ENCODE measurements around the gene ARHGAP15. TPM values are rescaled to one million over a fixed set of nuclear protein-coding genes. Genes with fewer than 3 reads are reported as not detected.

Gene ARHGAP15
- total RNA-seq, 1 donor from 2014 or later: not detected

- DNase-seq: no peak
- no peak for TF ChIP-seq CTCF (IDR thresholded peaks at IDR 0.05; ENCODE audit: partially characterized antibody, unreplicated experiment)
Measured at GRCh38 chr2:143608063-143608423, 478.8 kb downstream of the ARHGAP15 start.

GRCh38 chr2:143608758-143609157 is 479.5 kb downstream of the ARHGAP15 start:
- Mint-ChIP-seq H3K9me3 (ENCODE audit: unreplicated experiment) (no peaks in the 10 kb centered on the region), H3K27ac (ENCODE audit: unreplicated experiment) (no peak overlapping the region), H3K36me3 (ENCODE audit: unreplicated experiment) (no peaks in the 10 kb centered on the region), H3K4me3 (ENCODE audit: unreplicated experiment) (no peak overlapping the region), H3K4me1 (ENCODE audit: low read depth, unreplicated experiment) (no peaks in the 10 kb centered on the region), H3K27me3 (ENCODE audit: unreplicated experiment) (no peaks in the 10 kb centered on the region)
- no peak for TF ChIP-seq CTCF (IDR thresholded peaks at IDR 0.05; ENCODE audit: partially characterized antibody, unreplicated experiment)
- no peak for DNase-seq

More at GRCh38 chr2:143608063-143608423, 478.8 kb downstream of the ARHGAP15 start:
- Mint-ChIP-seq H3K27me3 (ENCODE audit: unreplicated experiment) (no peaks in the 10 kb centered on the region), H3K36me3 (ENCODE audit: unreplicated experiment) (no peaks in the 10 kb centered on the region), H3K4me3 (ENCODE audit: unreplicated experiment) (no peak overlapping the region), H3K4me1 (ENCODE audit: low read depth, unreplicated experiment) (peaks cover 2% of the 10 kb centered on the region), H3K27ac (ENCODE audit: unreplicated experiment) (no peak overlapping the region), H3K9me3 (ENCODE audit: unreplicated experiment) (no peaks in the 10 kb centered on the region)

GRCh38 chr2:143611336-143611735 is 482.1 kb downstream of the ARHGAP15 start:
- Mint-ChIP-seq H3K9me3 (ENCODE audit: unreplicated experiment) (no peaks in the 10 kb centered on the region), H3K4me1 (ENCODE audit: low read depth, unreplicated experiment) (no peaks in the 10 kb centered on the region), H3K4me3 (ENCODE audit: unreplicated experiment) (no peak overlapping the region), H3K27me3 (ENCODE audit: unreplicated experiment) (no peaks in the 10 kb centered on the region), H3K36me3 (ENCODE audit: unreplicated experiment) (no peaks in the 10 kb centered on the region), H3K27ac (ENCODE audit: unreplicated experiment) (no peak overlapping the region)
- DNase-seq: no peak
- no peak for TF ChIP-seq CTCF (IDR thresholded peaks at IDR 0.05; ENCODE audit: partially characterized antibody, unreplicated experiment)

- TF ChIP-seq CTCF (IDR thresholded peaks at IDR 0.05; ENCODE audit: partially characterized antibody, unreplicated experiment): no peak
- Mint-ChIP-seq H3K27ac (ENCODE audit: unreplicated experiment) (no peak overlapping the region), H3K9me3 (ENCODE audit: unreplicated experiment) (no peaks in the 10 kb centered on the region), H3K4me3 (ENCODE audit: unreplicated experiment) (no peak overlapping the region), H3K4me1 (ENCODE audit: low read depth, unreplicated experiment) (no peaks in the 10 kb centered on the region), H3K27me3 (ENCODE audit: unreplicated experiment) (no peaks in the 10 kb centered on the region), H3K36me3 (ENCODE audit: unreplicated experiment) (no peaks in the 10 kb centered on the region)
- DNase-seq: no peak
Measured at GRCh38 chr2:143615562-143615961, 486.3 kb downstream of the ARHGAP15 start.

- no peak for TF ChIP-seq CTCF (IDR thresholded peaks at IDR 0.05; ENCODE audit: partially characterized antibody, unreplicated experiment)
- H3K4me3 Mint-ChIP-seq (ENCODE audit: unreplicated experiment): no peak overlapping the region
- H3K27me3 Mint-ChIP-seq (ENCODE audit: unreplicated experiment): no peaks in the 10 kb centered on the region
- no peak for DNase-seq
- H3K36me3 Mint-ChIP-seq (ENCODE audit: unreplicated experiment): no peaks in the 10 kb centered on the region
- no peak overlapping the region for H3K27ac Mint-ChIP-seq (ENCODE audit: unreplicated experiment)
- no peaks in the 10 kb centered on the region for H3K9me3 Mint-ChIP-seq (ENCODE audit: unreplicated experiment)
- no peaks in the 10 kb centered on the region for H3K4me1 Mint-ChIP-seq (ENCODE audit: low read depth, unreplicated experiment)
Measured at GRCh38 chr2:143616452-143616851, 487.2 kb downstream of the ARHGAP15 start.

Measured in glutamatergic neuron (in vitro differentiated cells).